Thyroid gland (tissue), 4 donors: ENCODE data around the gene ALG8. TPM values are rescaled to one million over a fixed set of nuclear protein-coding genes. Genes with fewer than 3 reads are reported as not detected.

Experiments
- DNase-seq, 2 donors: peaks; one replicate each; pipeline ENCODE4 v3.0.0-alpha.2; 2019
- H3K27ac ChIP-seq, 3 donors: fragments of 200-600 bp; sonication (generic); 1 replicate in 2 of 3; 2 replicates in 1 of 3; pipeline ENCODE4 v1.5.1; 2016 to 2019; ENCODE audit warnings: mild to moderate bottlenecking in 1 of 3, moderate library complexity in 1 of 3
- H3K27me3 ChIP-seq: fragments of 200-600 bp; sonication (generic); one replicate; pipeline ENCODE4 v1.5.1; 2019
- H3K36me3 ChIP-seq, 2 donors: fragments of 200-600 bp; sonication (generic); one replicate each; pipeline ENCODE4 v1.5.1; 2016 to 2019
- H3K4me1 ChIP-seq, 2 donors: fragments of 200-600 bp; sonication (generic); one replicate each; pipeline ENCODE4 v1.5.1; 2017 to 2019
- H3K4me3 ChIP-seq, 3 donors: fragments of 200-600 bp; sonication (generic); replicated peaks in 1 of 3; 1 replicate in 2 of 3; 2 replicates in 1 of 3; pipeline ENCODE4 v1.5.1; 2016; ENCODE audit warnings: mild to moderate bottlenecking in 1 of 3
- H3K9me3 ChIP-seq: fragments of 200-600 bp; sonication (generic); one replicate; pipeline ENCODE4 v1.5.1; 2017
- POLR2A ChIP-seq, 2 donors: fragments of 450-650 bp; IDR thresholded peaks; one replicate each; pipeline ENCODE4 v1.6.1; 2017; ENCODE audit warnings: antibody characterized with exemption in 2 of 2, mild to moderate bottlenecking in 2 of 2, moderate library complexity in 1 of 2
- WGBS, 2 donors: methylation state at CpG; one replicate each; pipeline ENCODE4 v1.1.5; 2017; 5-methylcytosine and 5-hydroxymethylcytosine counted together
- intact Hi-C: fragments of 100-400 bp; cut with DNase I; formaldehyde crosslinking; loops from one replicate; pipeline ENCODE4 v1.15.1; 2023
- total RNA-seq, 4 donors: library from RNA; depleted of rRNA; stranded (reverse); fragments of >200 nt; gene quantifications; one replicate each; pipeline ENCODE4 v1.2.3, GENCODE V29; 2016
- TF ChIP-seq, protein P1 (sequence below), 6 experiments: fragments of 200-600 bp in 3 of 6; fragments of 450-650 bp in 3 of 6; sonication (generic) in 3 of 6; IDR thresholded peaks; one replicate each; pipeline ENCODE4 v1.5.1; 2016 to 2019; ENCODE audit warnings: antibody characterized with exemption in 6 of 6, mild to moderate bottlenecking in 2 of 6, inconsistent platforms in 1 of 6, moderate library complexity in 1 of 6

Gene ALG8
- total RNA-seq, 4 donors from 2014 or later: 49.6 to 86.7 (median 52.5) TPM

DNA sequence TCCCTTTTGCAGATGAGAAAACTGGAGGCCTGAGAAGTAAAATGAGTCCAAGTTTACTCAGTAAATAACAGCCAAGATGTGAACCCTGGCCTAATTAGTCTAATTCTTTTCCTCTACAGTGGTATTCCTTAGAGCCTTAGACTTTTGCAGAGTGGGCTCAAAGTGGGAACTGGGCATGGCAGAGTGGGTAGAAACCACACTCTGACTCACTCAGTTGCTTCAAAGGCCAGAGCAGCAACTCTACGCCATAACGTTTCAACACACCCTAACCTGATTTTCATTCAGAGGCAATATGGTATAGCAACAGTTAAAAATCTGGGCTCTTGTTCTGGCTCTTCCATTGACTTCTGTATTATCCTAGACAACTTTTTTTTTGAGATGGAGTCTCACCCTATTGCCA is 73.0 kb downstream of the ALG8 start:
- no peaks in the 10 kb centered on the region for H3K27me3 ChIP-seq
- H3K27ac ChIP-seq: no peak overlapping the region
- peaks cover 5 to 6% of the 10 kb centered on the region in 2 donors for H3K36me3 ChIP-seq
- 72 to 86% methylated on average over 2 of the region's 2 CpGs for WGBS, 2 donors
- TF ChIP-seq POLR2A (IDR thresholded peaks at IDR 0.05): no peak
- TF ChIP-seq, protein P1, sequence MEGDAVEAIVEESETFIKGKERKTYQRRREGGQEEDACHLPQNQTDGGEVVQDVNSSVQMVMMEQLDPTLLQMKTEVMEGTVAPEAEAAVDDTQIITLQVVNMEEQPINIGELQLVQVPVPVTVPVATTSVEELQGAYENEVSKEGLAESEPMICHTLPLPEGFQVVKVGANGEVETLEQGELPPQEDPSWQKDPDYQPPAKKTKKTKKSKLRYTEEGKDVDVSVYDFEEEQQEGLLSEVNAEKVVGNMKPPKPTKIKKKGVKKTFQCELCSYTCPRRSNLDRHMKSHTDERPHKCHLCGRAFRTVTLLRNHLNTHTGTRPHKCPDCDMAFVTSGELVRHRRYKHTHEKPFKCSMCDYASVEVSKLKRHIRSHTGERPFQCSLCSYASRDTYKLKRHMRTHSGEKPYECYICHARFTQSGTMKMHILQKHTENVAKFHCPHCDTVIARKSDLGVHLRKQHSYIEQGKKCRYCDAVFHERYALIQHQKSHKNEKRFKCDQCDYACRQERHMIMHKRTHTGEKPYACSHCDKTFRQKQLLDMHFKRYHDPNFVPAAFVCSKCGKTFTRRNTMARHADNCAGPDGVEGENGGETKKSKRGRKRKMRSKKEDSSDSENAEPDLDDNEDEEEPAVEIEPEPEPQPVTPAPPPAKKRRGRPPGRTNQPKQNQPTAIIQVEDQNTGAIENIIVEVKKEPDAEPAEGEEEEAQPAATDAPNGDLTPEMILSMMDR (IDR thresholded peaks at IDR 0.05): no peak
- no peaks in the 10 kb centered on the region for H3K9me3 ChIP-seq
- intact Hi-C loops: no loop called here
- DNase-seq: no peak
- no peak overlapping the region for H3K4me3 ChIP-seq
- H3K4me1 ChIP-seq: peaks cover 30 to 57% of the 10 kb centered on the region in 2 donors

DNA sequence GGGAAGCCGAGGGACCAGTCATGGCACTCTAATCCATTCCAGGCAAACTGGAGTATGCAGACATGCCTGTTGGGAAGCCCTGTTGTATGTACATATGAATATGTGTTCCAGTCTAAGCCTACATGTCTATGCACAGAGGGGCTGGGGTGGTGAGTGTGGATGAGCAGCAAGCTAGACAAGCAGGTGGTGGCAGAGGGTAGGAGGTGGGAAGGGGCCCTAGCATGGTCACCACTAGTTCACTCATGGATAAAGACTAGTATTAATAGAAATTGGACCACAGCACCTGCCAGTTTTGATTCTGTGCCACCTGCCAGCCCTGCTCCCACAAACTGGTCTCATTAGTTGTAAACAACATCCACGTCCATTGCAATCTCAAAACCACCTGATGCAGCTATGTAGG is 74.2 kb downstream of the ALG8 start:
- peaks cover 5 to 6% of the 10 kb centered on the region in 2 donors for H3K36me3 ChIP-seq
- intact Hi-C loops: no loop called here
- H3K9me3 ChIP-seq: no peaks in the 10 kb centered on the region
- no peaks in the 10 kb centered on the region for H3K27me3 ChIP-seq
- TF ChIP-seq, protein P1 (IDR thresholded peaks at IDR 0.05): no peak
- no peak for TF ChIP-seq POLR2A (IDR thresholded peaks at IDR 0.05)
- peaks cover 38 to 59% of the 10 kb centered on the region in 2 donors for H3K4me1 ChIP-seq
- DNase-seq: no peak
- H3K4me3 ChIP-seq: no peak overlapping the region
- no peak overlapping the region for H3K27ac ChIP-seq
- 90 to 96% methylated on average over 2 of the region's 2 CpGs for WGBS, 2 donors

DNA sequence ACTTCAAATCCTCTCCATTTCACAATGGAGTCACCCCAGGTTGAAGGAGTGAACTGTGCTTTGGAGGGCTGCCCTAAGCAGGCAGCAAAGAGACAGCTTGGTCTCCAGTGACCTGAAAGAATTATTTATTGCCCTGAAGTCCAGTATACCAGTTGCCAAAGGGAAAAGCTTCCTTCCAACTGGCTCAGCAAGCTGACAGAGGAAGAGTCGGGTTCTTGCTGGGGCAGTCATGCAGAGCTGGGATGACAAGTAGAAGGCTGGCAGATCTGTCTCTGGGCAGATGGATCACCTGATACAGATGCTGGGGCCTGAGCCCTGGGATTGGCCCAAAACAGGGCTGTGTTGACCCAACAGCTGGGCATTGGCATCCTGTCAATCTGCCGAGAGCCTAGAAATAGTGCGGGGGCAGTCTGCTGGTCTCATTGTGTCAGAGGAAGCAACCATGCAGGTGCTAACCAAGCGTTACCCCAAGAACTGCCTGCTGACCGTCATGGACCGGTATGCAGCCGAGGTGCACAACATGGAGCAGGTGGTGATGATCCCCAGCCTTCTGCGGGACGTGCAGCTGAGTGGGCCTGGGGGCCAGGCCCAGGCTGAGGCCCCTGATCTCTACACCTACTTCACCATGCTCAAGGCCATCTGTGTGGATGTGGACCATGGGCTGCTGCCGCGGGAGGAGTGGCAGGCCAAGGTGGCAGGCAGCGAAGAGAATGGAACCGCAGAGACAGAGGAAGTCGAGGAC is 75.8 kb downstream of the ALG8 start, which contains the start of gene THRSP:
Gene THRSP (plus strand): TSS at position 422 of the 742 bp plus-strand sequence. CDS start 21 bp downstream, at position 443.
- peak; percentile 69 to 81 for DNase-seq
- Histone ChIP-seq H3K27me3 (no peaks in the 10 kb centered on the region), H3K4me1 (peaks cover 35 to 46% of the 10 kb centered on the region in 2 donors), H3K36me3 (peaks cover 5 to 6% of the 10 kb centered on the region in 2 donors), H3K4me3 (no peak within 1 kb of the TSS), H3K9me3 (no peaks in the 10 kb centered on the region), H3K27ac (peak within 1 kb of the TSS; percentile 84 to 91 (median 90))
- 71 to 79% methylated on average over 9 to 14 of the region's 14 CpGs for WGBS, 2 donors
- TF ChIP-seq POLR2A (IDR thresholded peaks at IDR 0.05): peak in 1 of 2 donors; percentile 5
- TF ChIP-seq, protein P1 (IDR thresholded peaks at IDR 0.05): no peak
- intact Hi-C loops: no loop called here

DNA sequence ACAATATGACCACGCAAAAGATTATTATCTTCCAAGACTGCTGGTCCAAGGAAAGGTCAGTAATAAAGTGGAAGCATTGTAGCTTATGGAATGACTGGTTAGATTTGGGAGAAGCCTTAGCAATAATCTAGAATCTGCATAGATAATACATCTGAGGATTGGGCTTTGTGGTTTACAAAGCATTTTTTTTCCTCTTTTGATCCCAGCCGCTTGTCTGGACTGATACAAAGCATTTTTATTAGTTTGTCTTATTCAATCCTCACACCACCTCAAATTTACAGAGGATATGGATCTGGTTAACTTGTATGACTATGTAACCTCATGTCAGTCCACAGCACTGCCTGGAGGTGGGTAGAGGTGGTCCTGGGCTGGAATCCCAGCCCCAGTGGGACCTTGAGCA is 76.8 kb downstream of the ALG8 start:
- TF ChIP-seq, protein P1 (IDR thresholded peaks at IDR 0.05): no peak
- TF ChIP-seq POLR2A (IDR thresholded peaks at IDR 0.05): no peak
- Histone ChIP-seq H3K27me3 (no peaks in the 10 kb centered on the region), H3K36me3 (peaks cover 4% of the 10 kb centered on the region in 2 donors), H3K27ac (peak overlapping the region; percentile 84 to 91 (median 90)), H3K4me1 (peaks cover 35 to 41% of the 10 kb centered on the region in 2 donors), H3K4me3 (no peak overlapping the region), H3K9me3 (no peaks in the 10 kb centered on the region)
- 91 to 96% methylated on average over 2 of the region's 2 CpGs for WGBS, 2 donors
- intact Hi-C loops: no loop called here
- no peak for DNase-seq

DNA sequence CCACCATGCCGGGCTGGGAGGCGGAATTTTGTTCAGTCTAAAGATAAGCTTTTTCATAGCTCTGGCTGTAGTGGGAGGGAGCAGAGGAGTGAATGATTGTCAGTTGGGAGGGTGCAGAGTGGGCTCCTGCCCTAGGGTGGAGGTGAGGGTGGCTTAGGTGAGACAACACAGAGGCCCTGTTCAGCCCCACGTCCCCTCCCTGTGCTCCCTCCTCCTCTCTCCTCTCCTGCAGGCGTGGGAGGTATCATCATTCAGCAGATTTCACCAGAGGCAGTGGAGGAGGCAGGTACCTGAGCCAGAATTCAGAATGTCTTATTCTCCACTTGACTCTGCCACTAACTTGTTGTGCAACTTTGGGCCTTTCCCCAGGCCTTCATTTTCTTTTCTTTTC is 77.5 kb downstream of the ALG8 start:
- Histone ChIP-seq H3K27me3 (no peaks in the 10 kb centered on the region), H3K4me3 (no peak overlapping the region), H3K9me3 (no peaks in the 10 kb centered on the region), H3K27ac (peak overlapping the region; percentile 84 to 91 (median 90)), H3K4me1 (peaks cover 35 to 37% of the 10 kb centered on the region in 2 donors), H3K36me3 (no peaks in the 10 kb centered on the region)
- intact Hi-C loops: no loop called here
- TF ChIP-seq POLR2A (IDR thresholded peaks at IDR 0.05): no peak
- TF ChIP-seq, protein P1 (IDR thresholded peaks at IDR 0.05): no peak
- 50 to 55% methylated on average over 4 of the region's 4 CpGs for WGBS, 2 donors
- DNase-seq: peak; percentile 73 to 79
